Karpas-422 (cell line): ENCODE data around the gene RNF114. TPM values are rescaled to one million over a fixed set of nuclear protein-coding genes. Genes with fewer than 3 reads are reported as not detected.

Source experiments
- DNase-seq: peaks from one replicate; pipeline ENCODE4 v3.0.0-alpha.2; 2015
- H2AFZ ChIP-seq: fragments of 200-600 bp; sonication (generic); 2 replicates; pipeline ENCODE4 v1.6.1; 2014; ENCODE audit warnings: antibody characterized with exemption, low read length, mixed read lengths
- H3K27ac ChIP-seq: fragments of 200-600 bp; sonication (generic); 2 replicates; pipeline ENCODE4 v1.5.1; 2014; ENCODE audit warnings: mild to moderate bottlenecking, low read length, moderate library complexity
- H3K27me3 ChIP-seq: fragments of 200-600 bp; sonication (generic); 2 replicates; pipeline ENCODE4 v1.6.1; 2014; ENCODE audit warnings: low read length, mixed read lengths
- H3K36me3 ChIP-seq: fragments of 200-600 bp; sonication (generic); 2 replicates; pipeline ENCODE4 v1.6.1; 2014; ENCODE audit warnings: low read length, mixed read lengths; ENCODE audit not compliant: insufficient read depth
- H3K4me1 ChIP-seq: fragments of 200-600 bp; sonication (generic); 2 replicates; pipeline ENCODE4 v1.6.1; 2014; ENCODE audit warnings: mild to moderate bottlenecking, low read length, mixed read lengths
- H3K4me2 ChIP-seq: fragments of 200-600 bp; sonication (generic); 2 replicates; pipeline ENCODE4 v1.6.1; 2014; ENCODE audit warnings: low read length, low read depth, mild to moderate bottlenecking; ENCODE audit not compliant: poor library complexity, severe bottlenecking
- H3K4me3 ChIP-seq: fragments of 200-600 bp; sonication (generic); 2 replicates; pipeline ENCODE4 v1.5.1; 2014; ENCODE audit warnings: mild to moderate bottlenecking, antibody characterized with exemption, low read length, mixed read lengths
- H3K79me2 ChIP-seq: fragments of 200-600 bp; sonication (generic); 2 replicates; pipeline ENCODE4 v1.6.1; 2014; ENCODE audit warnings: mild to moderate bottlenecking, low read length, mixed read lengths
- H3K9ac ChIP-seq: fragments of 200-600 bp; sonication (generic); 2 replicates; pipeline ENCODE4 v1.6.0; 2014; ENCODE audit warnings: low read length
- H3K9me2 ChIP-seq: fragments of 200-600 bp; sonication (generic), shearing (Covaris generic); replicated peaks from 2 replicates; pipeline ENCODE4 v1.6.0; 2014; ENCODE audit warnings: mild to moderate bottlenecking, low read length, moderate library complexity; ENCODE audit not compliant: insufficient read depth
- H3K9me3 ChIP-seq: fragments of 300-700, 200-600 bp; sonication (generic); 2 replicates; pipeline ENCODE4 v1.6.1; 2014; ENCODE audit warnings: low read length, mixed read lengths
- H4K20me1 ChIP-seq: fragments of 200-600 bp; sonication (generic); 2 replicates; pipeline ENCODE4 v1.6.1; 2014; ENCODE audit warnings: mild to moderate bottlenecking, antibody characterized with exemption, low read length, low read depth; ENCODE audit not compliant: insufficient read depth
- total RNA-seq: library from RNA; depleted of rRNA; stranded (reverse); fragments of >200 nt; shearing (Covaris generic); gene quantifications from 2 replicates; pipeline ENCODE4 v1.2.3, GENCODE V29; 2014; ENCODE audit warnings: low replicate concordance

The RNF114 gene
- total RNA-seq, 1 experiment from 2014 or later, result 38.1 TPM

DNA sequence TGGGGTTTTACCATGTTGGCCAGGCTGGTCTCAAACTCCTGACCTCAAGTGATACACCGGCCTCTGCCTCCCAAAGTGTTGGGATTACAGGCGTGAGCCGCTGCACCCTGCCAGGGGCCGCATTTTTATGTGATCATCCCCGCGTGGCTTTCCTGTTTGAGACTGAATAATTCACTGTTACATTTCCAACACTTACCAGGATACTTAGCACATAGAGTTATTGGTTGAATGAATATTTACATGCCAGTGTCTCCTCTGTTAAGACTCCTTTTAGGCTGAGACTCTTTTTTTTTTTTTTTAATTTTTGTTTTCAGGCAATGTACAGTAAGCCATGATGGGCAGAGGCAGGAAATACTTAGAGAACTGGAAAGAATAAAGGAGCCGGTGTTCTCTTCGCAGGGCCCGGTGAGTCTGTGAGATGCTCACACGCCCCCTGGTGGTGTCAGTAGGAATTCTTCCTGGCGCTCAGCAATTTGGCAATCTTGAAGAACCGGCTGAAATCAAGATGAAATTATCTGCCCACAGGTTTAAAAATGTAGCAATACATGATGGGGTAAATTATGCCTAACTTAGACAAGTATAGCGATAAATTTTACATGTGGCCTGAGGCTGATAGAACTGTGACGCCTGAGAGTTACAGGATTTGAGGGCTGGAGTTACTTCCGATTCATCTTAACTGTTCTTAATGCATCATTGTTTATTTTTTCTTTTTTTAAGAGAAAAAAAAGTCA lies 7.6 kb upstream of the RNF114 start:
- Histone ChIP-seq H3K4me2 (no peak overlapping the region), H3K9me2 (no peaks in the 10 kb centered on the region), H3K27me3 (no peaks in the 10 kb centered on the region), H3K4me3 (no peak overlapping the region), H3K27ac (no peak overlapping the region), H3K79me2 (no peaks in the 10 kb centered on the region), H3K9me3 (no peaks in the 10 kb centered on the region), H3K4me1 (no peaks in the 10 kb centered on the region), H2AFZ (0 out of 2 replicates have a peak overlapping the region, but pooled peaks have one; percentile 33), H3K36me3 (no peaks in the 10 kb centered on the region), H4K20me1 (no peaks in the 10 kb centered on the region), H3K9ac (no peak overlapping the region)
- DNase-seq, result peak; percentile 89

DNA sequence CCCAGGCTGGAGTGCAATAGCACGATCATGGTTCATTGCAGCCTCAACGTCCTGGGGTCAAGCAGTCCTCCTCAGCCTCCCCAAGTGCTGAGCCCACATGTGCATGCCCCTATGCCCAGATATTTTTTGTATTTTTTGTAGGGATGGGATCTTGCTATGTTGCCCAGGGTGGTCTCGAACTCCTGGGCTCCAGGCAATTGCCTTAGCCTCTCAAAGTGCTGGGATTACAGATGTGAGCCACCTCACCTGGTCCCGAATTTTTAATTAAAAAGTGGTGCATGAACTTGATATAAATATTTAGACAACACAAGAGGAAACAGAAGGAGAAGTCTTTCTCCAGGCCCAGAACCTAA lies 7.1 kb upstream of the RNF114 start:
- no peaks in the 10 kb centered on the region for H3K79me2 ChIP-seq
- no peaks in the 10 kb centered on the region for H3K36me3 ChIP-seq
- H3K9ac ChIP-seq, result no peak overlapping the region
- H3K9me2 ChIP-seq, result no peaks in the 10 kb centered on the region
- no peak for DNase-seq
- no peaks in the 10 kb centered on the region for H3K27me3 ChIP-seq
- no peaks in the 10 kb centered on the region for H3K9me3 ChIP-seq
- H3K4me3 ChIP-seq, result no peak overlapping the region
- H4K20me1 ChIP-seq, result no peaks in the 10 kb centered on the region
- no peak overlapping the region for H3K4me2 ChIP-seq
- H3K27ac ChIP-seq, result no peak overlapping the region
- no peaks in the 10 kb centered on the region for H3K4me1 ChIP-seq
- H2AFZ ChIP-seq, result no peak overlapping the region

DNA sequence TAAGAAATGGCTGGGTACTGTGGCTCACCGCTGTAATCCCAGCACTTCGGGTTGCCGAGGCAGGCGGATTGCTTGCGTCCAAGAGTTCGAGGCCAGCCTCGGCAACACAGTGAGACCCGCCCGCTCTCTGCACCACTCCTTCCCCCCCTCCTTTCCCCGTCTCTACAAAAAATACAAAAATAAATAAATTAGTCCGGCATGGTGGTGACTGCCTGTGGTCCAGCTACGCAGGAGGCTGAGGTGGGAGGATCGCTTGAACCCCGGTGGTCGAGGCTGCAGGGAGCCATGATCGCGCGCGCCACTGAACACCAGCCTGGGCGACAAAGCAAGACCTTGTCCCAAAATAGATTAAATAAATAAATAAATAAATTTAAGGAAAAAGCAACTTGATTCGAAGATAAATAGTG lies 448 bp upstream of the RNF114 start:
- Histone ChIP-seq H3K27me3 (no peaks in the 10 kb centered on the region), H3K4me3 (peak overlapping the region; percentile 42), H3K4me2 (peak overlapping the region; percentile 77), H4K20me1 (peaks cover 6% of the 10 kb centered on the region; the same call in 1 of the 2 replicates), H3K4me1 (peaks cover 30% of the 10 kb centered on the region), H2AFZ (no peak overlapping the region; the same call in 1 of the 2 replicates), H3K79me2 (peaks cover 42% of the 10 kb centered on the region), H3K36me3 (peaks cover 13% of the 10 kb centered on the region; the same call in 1 of the 2 replicates), H3K27ac (no peak overlapping the region), H3K9me3 (no peaks in the 10 kb centered on the region), H3K9me2 (no peaks in the 10 kb centered on the region), H3K9ac (0 out of 2 replicates have a peak overlapping the region, but pooled peaks have one; percentile 35)
- no peak for DNase-seq

DNA sequence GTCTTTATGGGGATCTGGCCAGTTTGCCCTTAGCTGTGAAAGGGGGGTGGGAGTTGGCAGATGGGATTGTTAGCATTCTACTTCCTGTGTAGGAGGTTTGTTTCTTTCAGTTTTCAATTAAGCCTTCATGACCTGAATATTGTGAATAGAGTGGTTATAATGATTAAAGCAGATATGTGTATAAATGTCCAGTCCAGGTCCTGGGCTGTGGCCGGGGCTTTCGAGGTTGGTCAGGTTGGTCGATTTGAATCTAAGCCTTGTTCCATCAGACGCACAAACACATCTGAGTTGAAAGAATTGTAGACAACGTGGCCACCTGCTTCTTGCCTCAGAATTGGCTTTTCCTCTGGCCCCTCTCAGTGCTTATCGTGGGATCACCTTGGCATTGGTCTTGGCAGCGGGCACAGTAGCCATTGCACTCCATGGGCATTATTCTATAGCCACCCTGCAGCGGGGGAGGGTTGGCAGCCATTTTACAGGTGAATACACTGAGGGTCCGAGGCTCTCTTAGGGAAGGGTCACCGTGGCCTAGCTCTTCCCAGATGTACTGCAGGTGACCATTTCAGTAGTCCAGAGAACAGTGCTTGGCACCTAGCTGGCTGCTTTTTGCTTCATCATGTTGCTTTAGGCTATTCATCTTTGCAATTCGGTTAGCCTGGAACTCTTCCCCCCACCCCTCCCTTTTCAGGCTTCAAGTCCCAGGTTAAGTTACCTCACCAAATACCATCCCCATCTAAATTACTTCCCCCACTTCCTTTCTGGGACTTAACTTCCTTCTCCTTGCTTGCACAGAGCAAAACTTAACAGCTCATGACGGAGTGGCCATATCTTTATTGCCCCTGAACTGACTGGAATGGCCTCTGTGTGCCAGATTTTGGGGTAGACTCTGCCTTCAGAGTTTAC lies 1.1 kb downstream of the RNF114 start:
- peaks cover 6% of the 10 kb centered on the region; the same call in 1 of the 2 replicates for H4K20me1 ChIP-seq
- H3K4me3 ChIP-seq, result peak overlapping the region; percentile 78
- peak overlapping the region; percentile 77 for H3K4me2 ChIP-seq
- no peaks in the 10 kb centered on the region for H3K27me3 ChIP-seq
- H3K4me1 ChIP-seq, result peaks cover 30% of the 10 kb centered on the region
- peaks cover 16% of the 10 kb centered on the region; the same call in 1 of the 2 replicates for H3K36me3 ChIP-seq
- no peaks in the 10 kb centered on the region for H3K9me3 ChIP-seq
- no peak for DNase-seq
- H3K9ac ChIP-seq, result peak overlapping the region; percentile 93
- H3K27ac ChIP-seq, result no peak overlapping the region
- no peak overlapping the region for H2AFZ ChIP-seq
- H3K9me2 ChIP-seq, result no peaks in the 10 kb centered on the region
- peaks cover 57% of the 10 kb centered on the region for H3K79me2 ChIP-seq

DNA sequence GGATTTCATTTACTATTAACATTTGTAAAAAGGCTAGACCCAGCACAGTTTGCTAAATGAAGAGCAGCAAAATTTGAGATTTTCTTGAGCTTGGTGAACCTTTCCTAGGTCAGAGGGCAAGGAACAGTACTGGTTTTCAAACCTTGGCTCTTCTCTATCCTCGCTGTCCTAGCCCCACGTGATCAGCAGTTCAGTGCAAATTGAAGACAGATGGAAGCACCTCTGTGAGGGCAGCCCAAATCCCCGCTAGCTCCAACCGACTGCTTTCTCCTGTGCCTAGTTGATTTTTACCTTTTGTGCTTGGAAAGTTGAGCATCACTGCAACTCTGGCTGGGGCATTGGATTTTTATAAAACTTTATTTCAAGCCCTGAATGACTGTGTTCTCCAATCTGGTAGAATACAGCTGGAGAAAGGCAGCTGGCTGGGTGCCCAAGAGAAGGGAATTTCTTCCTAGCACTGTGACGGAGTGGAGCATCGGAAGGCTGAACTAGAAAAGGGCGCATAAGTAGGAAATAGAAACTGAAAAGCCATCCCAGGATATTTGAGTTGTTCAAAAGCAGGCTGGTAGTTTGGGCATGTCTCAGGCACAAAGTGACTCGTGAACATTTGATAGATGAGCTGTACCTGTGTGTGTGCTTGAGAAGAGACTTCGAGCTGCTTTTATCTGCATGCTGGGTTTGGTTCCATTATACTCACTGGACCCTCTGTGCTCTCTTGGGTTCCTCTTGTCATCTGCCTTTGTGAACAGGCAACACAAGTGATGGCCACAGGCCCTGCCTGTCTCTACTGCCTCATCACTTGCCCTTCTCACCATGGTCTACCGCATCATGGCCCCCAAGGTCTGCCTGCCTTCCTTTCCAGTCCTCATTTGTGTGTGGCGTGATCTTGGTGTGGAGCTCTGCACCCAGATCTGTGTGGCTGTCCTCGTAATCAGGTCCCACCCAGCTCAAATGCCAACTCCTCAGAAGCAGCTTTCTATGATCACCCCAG lies 2.3 kb downstream of the RNF114 start:
- no peak for DNase-seq
- no peaks in the 10 kb centered on the region for H3K9me2 ChIP-seq
- H3K4me3 ChIP-seq, result peak overlapping the region; percentile 78
- H3K4me2 ChIP-seq, result peak overlapping the region; percentile 77
- peaks cover 30% of the 10 kb centered on the region for H3K4me1 ChIP-seq
- H3K9ac ChIP-seq, result peak overlapping the region; percentile 93
- no peak overlapping the region for H2AFZ ChIP-seq
- no peaks in the 10 kb centered on the region for H3K27me3 ChIP-seq
- peaks cover 25% of the 10 kb centered on the region; the same call in 1 of the 2 replicates for H3K36me3 ChIP-seq
- no peak overlapping the region for H3K27ac ChIP-seq
- H4K20me1 ChIP-seq, result peaks cover 6% of the 10 kb centered on the region; the same call in 1 of the 2 replicates
- no peaks in the 10 kb centered on the region for H3K9me3 ChIP-seq
- peaks cover 69% of the 10 kb centered on the region for H3K79me2 ChIP-seq

DNA sequence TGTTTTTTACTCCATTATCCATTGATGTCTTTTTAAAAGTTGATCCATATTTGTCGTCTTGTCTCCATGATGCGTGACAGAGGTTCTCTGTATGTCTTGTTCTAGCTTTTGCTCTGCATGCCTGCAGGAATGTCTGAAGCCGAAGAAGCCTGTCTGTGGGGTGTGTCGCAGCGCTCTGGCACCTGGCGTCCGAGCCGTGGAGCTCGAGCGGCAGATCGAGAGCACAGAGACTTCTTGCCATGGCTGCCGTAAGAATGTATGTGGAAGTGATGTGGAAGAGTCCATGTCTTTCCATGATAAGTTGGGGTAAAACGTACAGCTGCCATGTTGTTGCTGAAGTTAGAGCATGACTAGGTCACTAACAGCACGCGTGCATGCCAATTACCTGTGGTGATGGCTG lies 5.3 kb downstream of the RNF114 start:
- Histone ChIP-seq H2AFZ (no peak overlapping the region), H3K27me3 (no peaks in the 10 kb centered on the region), H3K9me3 (no peaks in the 10 kb centered on the region), H3K9ac (no peak overlapping the region), H3K4me1 (peaks cover 19% of the 10 kb centered on the region), H4K20me1 (peaks cover 6% of the 10 kb centered on the region; the same call in 1 of the 2 replicates), H3K27ac (no peak overlapping the region), H3K36me3 (peaks cover 40% of the 10 kb centered on the region), H3K79me2 (peaks cover 82% of the 10 kb centered on the region), H3K4me2 (no peak overlapping the region), H3K9me2 (no peaks in the 10 kb centered on the region), H3K4me3 (no peak overlapping the region)
- no peak for DNase-seq

DNA sequence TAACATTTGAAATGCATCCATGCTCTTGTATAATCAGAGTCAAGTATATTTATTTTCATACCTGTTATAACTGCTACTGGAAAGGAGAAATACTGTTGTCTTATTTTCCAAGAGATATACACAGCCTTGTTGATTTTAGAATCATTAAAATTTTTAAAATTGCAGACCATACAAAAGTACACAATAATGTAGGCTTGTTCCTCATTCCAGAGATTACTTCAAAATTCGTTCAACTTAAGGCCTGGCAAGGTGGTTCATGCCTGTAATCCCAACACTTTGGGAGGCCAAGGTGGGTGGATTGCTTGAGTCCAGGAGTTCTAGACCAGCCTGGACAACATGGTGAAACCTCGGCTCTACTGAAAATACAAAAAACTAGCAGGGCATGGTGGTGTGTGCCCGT lies 6.1 kb downstream of the RNF114 start:
- peaks cover 6% of the 10 kb centered on the region; the same call in 1 of the 2 replicates for H4K20me1 ChIP-seq
- H3K79me2 ChIP-seq, result peaks cover 73% of the 10 kb centered on the region
- no peak overlapping the region for H3K27ac ChIP-seq
- H2AFZ ChIP-seq, result no peak overlapping the region
- no peaks in the 10 kb centered on the region for H3K9me2 ChIP-seq
- no peaks in the 10 kb centered on the region for H3K9me3 ChIP-seq
- H3K4me3 ChIP-seq, result no peak overlapping the region
- no peak overlapping the region for H3K4me2 ChIP-seq
- no peaks in the 10 kb centered on the region for H3K27me3 ChIP-seq
- H3K36me3 ChIP-seq, result peaks cover 45% of the 10 kb centered on the region
- H3K9ac ChIP-seq, result no peak overlapping the region
- H3K4me1 ChIP-seq, result peaks cover 18% of the 10 kb centered on the region
- DNase-seq, result no peak
